B cell (primary cell): ENCODE data around the gene ID3. TPM values are rescaled to one million over a fixed set of nuclear protein-coding genes. Genes with fewer than 3 reads are reported as not detected.

Experiments
- ATAC-seq: fragments of 200-7000 bp; cut with Tn5 transposase; one replicate; pipeline ENCODE4 v1.10.0; 2021; ENCODE audit warnings: low read depth, mild to moderate bottlenecking, moderate number of reproducible peaks, moderate library complexity
- CTCF ChIA-PET: fragments of 350-600 bp; sonication (Branson Sonifier 250); formaldehyde crosslinking; loops from one replicate; lab custom pipeline; 2021; ENCODE audit warnings: antibody characterized with exemption, inconsistent platforms; lab: Charles Lee
- POLR2A ChIA-PET: fragments of 350-600 bp; sonication (Branson Sonifier 250); formaldehyde crosslinking; loops from one replicate; lab custom pipeline; 2021; ENCODE audit warnings: antibody characterized with exemption; lab: Charles Lee
- DNase-seq: peaks from one replicate; pipeline ENCODE4 v3.0.0; 2013
- H2AFZ ChIP-seq: 2 replicates; pipeline ENCODE4 v1.6.1; 2012; ENCODE audit warnings: mild to moderate bottlenecking, low read depth, low read length; ENCODE audit not compliant: insufficient read depth, poor library complexity, severe bottlenecking
- H3K27ac ChIP-seq, 2 donors: 1 replicate in 1 of 2; 2 replicates in 1 of 2; pipeline ENCODE4 v1.5.1; 2012 to 2013; ENCODE audit warnings: low read length in 2 of 2, mild to moderate bottlenecking in 2 of 2, moderate library complexity in 1 of 2
- H3K27me3 ChIP-seq, 4 experiments: fragments of 200-600 bp in 1 of 4; sonication (generic) in 1 of 4; replicated peaks in 1 of 4; 1 replicate in 2 of 4; 2 replicates in 2 of 4; pipeline versions ENCODE4 v1.6.1 to v1.7.0; 2013 to 2016; ENCODE audit warnings: low read length in 3 of 4, mild to moderate bottlenecking in 2 of 4, mixed read lengths in 1 of 4, moderate library complexity in 1 of 4; ENCODE audit not compliant: insufficient read depth in 4 of 4, control insufficient read depth in 3 of 4; ENCODE audit errors: control extremely low read depth in 1 of 4
- H3K36me3 ChIP-seq, 2 experiments: replicated peaks in 1 of 2; 1 replicate in 1 of 2; 2 replicates in 1 of 2; pipeline versions ENCODE4 v1.6.1 to v1.7.1; 2013; ENCODE audit warnings: low read length in 1 of 2; ENCODE audit not compliant: insufficient read depth in 2 of 2, control insufficient read depth in 1 of 2; ENCODE audit errors: control extremely low read depth in 1 of 2, extremely low read depth in 1 of 2
- H3K4me1 ChIP-seq, 2 donors: fragments of 200-600 bp in 1 of 2; sonication (generic) in 1 of 2; 1 replicate in 1 of 2; 2 replicates in 1 of 2; pipeline versions ENCODE4 v1.5.1 to v1.6.1; 2013 to 2017; ENCODE audit warnings: low read length in 2 of 2; ENCODE audit not compliant: control insufficient read depth in 2 of 2, insufficient read depth in 2 of 2
- H3K4me2 ChIP-seq: replicated peaks from 2 replicates; pipeline ENCODE3; 2012; ENCODE audit warnings: mild to moderate bottlenecking, low read depth, low read length; ENCODE audit not compliant: poor library complexity, severe bottlenecking
- H3K4me3 ChIP-seq, 5 experiments: fragments of 200-600 bp in 1 of 5; sonication (generic) in 1 of 5; 1 replicate in 3 of 5; 2 replicates in 2 of 5; pipeline versions ENCODE4 v1.5.1 to v1.7.0; 2011 to 2016; ENCODE audit warnings: low read length in 4 of 5, mild to moderate bottlenecking in 4 of 5, low read depth in 2 of 5, control low read depth in 1 of 5, moderate library complexity in 1 of 5; ENCODE audit not compliant: insufficient read depth in 1 of 5; ENCODE audit errors: control extremely low read depth in 1 of 5, extremely low read depth in 1 of 5
- H3K79me2 ChIP-seq: fragments of 200-600 bp; sonication (generic); one replicate; pipeline ENCODE4 v1.6.0; 2016; ENCODE audit warnings: low read length; ENCODE audit not compliant: control insufficient read depth, insufficient read depth
- H3K9ac ChIP-seq: fragments of 200-600 bp; sonication (generic); 2 replicates; pipeline ENCODE4 v1.6.1; 2017; ENCODE audit warnings: mild to moderate bottlenecking, low read length, moderate library complexity
- H3K9me3 ChIP-seq, 3 donors: one replicate each; pipeline versions ENCODE4 v1.6.1 to v1.7.1; 2013; ENCODE audit warnings: low read length in 2 of 3; ENCODE audit not compliant: control insufficient read depth in 2 of 3, insufficient read depth in 1 of 3; ENCODE audit errors: control extremely low read depth in 1 of 3
- H4K20me1 ChIP-seq: 2 replicates; pipeline ENCODE4 v1.6.0; 2012; ENCODE audit warnings: mild to moderate bottlenecking, low read length; ENCODE audit not compliant: insufficient read depth, control insufficient read depth, poor library complexity, severe bottlenecking
- H3K27ac Mint-ChIP-seq: one replicate; pipeline ENCODE4 v1.8.0; 2021; ENCODE audit warnings: mixed read lengths
- H3K27me3 Mint-ChIP-seq: one replicate; pipeline ENCODE4 v1.8.0; 2021; ENCODE audit warnings: mixed read lengths
- H3K4me1 Mint-ChIP-seq: one replicate; pipeline ENCODE4 v1.8.0; 2021; ENCODE audit warnings: mixed read lengths
- H3K4me3 Mint-ChIP-seq: one replicate; pipeline ENCODE4 v1.8.0; 2021; ENCODE audit warnings: mixed read lengths
- H3K9me3 Mint-ChIP-seq: one replicate; pipeline ENCODE4 v1.8.0; 2022; ENCODE audit warnings: mixed read lengths; ENCODE audit not compliant: insufficient read depth
- EZH2 ChIP-seq: IDR thresholded peaks from 2 replicates; pipeline ENCODE4 v1.6.1; 2012; ENCODE audit warnings: borderline replicate concordance, low read depth, mild to moderate bottlenecking, moderate library complexity, low read length; ENCODE audit not compliant: insufficient read depth, poor library complexity, severe bottlenecking
- WGBS: methylation state at CpG from one replicate; pipeline ENCODE4 v1.1.5; 2013; ENCODE audit warnings: missing lambda C conversion rate; ENCODE audit not compliant: insufficient coverage; 5-methylcytosine and 5-hydroxymethylcytosine counted together
- intact Hi-C: fragments of 100-400 bp; cut with micrococcal nuclease; formaldehyde crosslinking; loops from one replicate; pipeline ENCODE4 v1.10.0; 2022
- polyA plus RNA-seq: library from polyadenylated mRNA; depleted of rRNA; stranded (reverse); fragments of >200 nt; gene quantifications from 2 replicates; pipeline ENCODE4 v1.2.3, GENCODE V29; 2012
- total RNA-seq, 2 donors: library from RNA; stranded (reverse); fragments of 120-200 nt in 1 of 2; gene quantifications; 1 replicate in 1 of 2; 2 replicates in 1 of 2; pipeline versions ENCODE4 v1.2.3 to v1.2.4, GENCODE V29; 2013 to 2022
- TF ChIP-seq, protein P1 (sequence below): fragments of 200-600 bp; IDR thresholded peaks from one replicate; pipeline ENCODE4 v1.8.0; 2022; ENCODE audit warnings: antibody characterized with exemption, mild to moderate bottlenecking

Gene ID3
- total and polyA plus RNA-seq, 2 donors (not counting 1 experiment from before 2014, with no cell fraction given), result 212 to 367 TPM

DNA sequence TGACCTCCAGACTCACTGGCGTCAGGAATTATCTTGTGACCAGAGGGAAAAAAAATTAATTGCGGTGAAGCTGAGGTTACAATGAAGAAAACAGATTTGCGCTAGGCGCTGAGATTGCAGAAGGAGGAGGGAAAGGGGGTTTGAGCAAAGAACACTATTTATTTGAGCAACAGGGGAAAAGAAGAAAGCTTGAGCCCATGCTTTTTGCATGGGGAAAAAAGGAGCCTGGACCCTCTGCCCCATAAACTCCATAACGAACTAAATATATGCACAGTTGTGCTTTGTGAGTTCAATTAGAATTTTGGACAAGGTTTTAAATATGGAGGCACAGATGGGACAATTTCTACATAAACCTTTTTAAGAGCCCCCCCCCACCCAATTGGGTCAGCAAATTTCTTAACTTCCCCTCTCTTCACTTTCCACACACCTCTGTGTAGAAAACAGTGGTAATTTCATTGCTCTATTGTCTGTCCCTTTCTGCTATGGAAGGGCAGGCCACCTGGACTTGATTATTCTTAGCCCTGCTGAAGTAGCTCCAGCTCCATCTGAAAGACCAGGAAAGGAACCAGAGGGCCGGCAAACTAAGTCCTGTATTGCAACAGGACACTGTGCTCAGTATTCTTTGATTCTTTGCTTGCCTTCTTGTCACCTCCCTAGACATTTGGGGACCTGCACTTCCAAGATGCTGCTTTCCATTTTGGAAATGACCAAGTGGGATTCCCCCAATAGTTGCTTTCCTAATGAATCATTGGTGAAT lies 862 bp upstream of the ID3 start:
- 10% methylated on average over 5 of the region's 6 CpGs for WGBS
- Histone ChIP-seq H2AFZ (peak overlapping the region; percentile 61), H3K4me3 (peak overlapping the region; percentile 87 to 100 (median 95)), H3K4me1 (peaks cover 65 to 71% of the 10 kb centered on the region in 2 donors), H3K4me2 (peak overlapping the region; percentile 98), H4K20me1 (peaks cover 23% of the 10 kb centered on the region), H3K9ac (peak overlapping the region; percentile 97), H3K27ac (peak overlapping the region; percentile 83 to 91), H3K9me3 (no peaks in the 10 kb centered on the region), H3K79me2 (peaks cover 23% of the 10 kb centered on the region), H3K27me3 (no peaks in the 10 kb centered on the region), H3K36me3 (peaks cover 0 to 19% of the 10 kb centered on the region in 2 experiments)
- Mint-ChIP-seq H3K4me3 (peak overlapping the region; percentile 93), H3K27me3 (no peaks in the 10 kb centered on the region), H3K4me1 (peaks cover 68% of the 10 kb centered on the region), H3K27ac (peak overlapping the region; percentile 94), H3K9me3 (no peaks in the 10 kb centered on the region)
- no peak for TF ChIP-seq EZH2
- TF ChIP-seq, protein P1, sequence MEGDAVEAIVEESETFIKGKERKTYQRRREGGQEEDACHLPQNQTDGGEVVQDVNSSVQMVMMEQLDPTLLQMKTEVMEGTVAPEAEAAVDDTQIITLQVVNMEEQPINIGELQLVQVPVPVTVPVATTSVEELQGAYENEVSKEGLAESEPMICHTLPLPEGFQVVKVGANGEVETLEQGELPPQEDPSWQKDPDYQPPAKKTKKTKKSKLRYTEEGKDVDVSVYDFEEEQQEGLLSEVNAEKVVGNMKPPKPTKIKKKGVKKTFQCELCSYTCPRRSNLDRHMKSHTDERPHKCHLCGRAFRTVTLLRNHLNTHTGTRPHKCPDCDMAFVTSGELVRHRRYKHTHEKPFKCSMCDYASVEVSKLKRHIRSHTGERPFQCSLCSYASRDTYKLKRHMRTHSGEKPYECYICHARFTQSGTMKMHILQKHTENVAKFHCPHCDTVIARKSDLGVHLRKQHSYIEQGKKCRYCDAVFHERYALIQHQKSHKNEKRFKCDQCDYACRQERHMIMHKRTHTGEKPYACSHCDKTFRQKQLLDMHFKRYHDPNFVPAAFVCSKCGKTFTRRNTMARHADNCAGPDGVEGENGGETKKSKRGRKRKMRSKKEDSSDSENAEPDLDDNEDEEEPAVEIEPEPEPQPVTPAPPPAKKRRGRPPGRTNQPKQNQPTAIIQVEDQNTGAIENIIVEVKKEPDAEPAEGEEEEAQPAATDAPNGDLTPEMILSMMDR, result no peak
- ChIA-PET CTCF (interaction anchor here (0.7 to 41.7 kb wide), 10 partner anchors 13 to 74 kb away, joined by 3 to 1420 read pairs (median 26); no protein-coding TSS in a partner anchor), POLR2A (interaction anchor here (0.6 to 9.5 kb wide), 12 partner anchors 9 to 77 kb away, joined by 3 to 165 read pairs (median 17); no protein-coding TSS in a partner anchor)
- ATAC-seq (no peak), DNase-seq (peak; percentile 55)
- intact Hi-C loops, result loop anchor here (1.0 to 10.0 kb wide), 6 partner anchors 7 to 352 kb away; partner anchors contain the start of gene CNR2

DNA sequence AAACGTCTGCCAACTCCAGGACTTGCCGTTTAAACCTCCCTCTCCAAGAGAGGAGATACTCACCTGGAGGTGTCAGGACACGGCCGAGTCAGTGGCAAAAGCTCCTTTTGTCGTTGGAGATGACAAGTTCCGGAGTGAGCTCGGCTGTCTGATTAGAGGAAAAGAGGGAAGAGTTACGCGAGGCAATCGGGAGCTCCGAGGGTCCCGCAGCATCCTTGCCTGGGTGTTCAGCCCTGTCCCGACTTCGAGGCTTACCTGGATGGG lies 497 bp downstream of the ID3 start:
- under 1% methylated on average over 13 of the region's 14 CpGs for WGBS
- Histone ChIP-seq H2AFZ (peak overlapping the region; percentile 59), H3K27ac (peak overlapping the region; percentile 79 to 91), H3K27me3 (no peaks in the 10 kb centered on the region), H3K4me2 (peak overlapping the region; percentile 98), H3K36me3 (peaks cover 0 to 19% of the 10 kb centered on the region in 2 experiments), H3K9me3 (no peaks in the 10 kb centered on the region), H3K9ac (peak overlapping the region; percentile 97), H3K79me2 (peaks cover 30% of the 10 kb centered on the region), H4K20me1 (peaks cover 23% of the 10 kb centered on the region), H3K4me3 (peak overlapping the region; percentile 87 to 100 (median 95)), H3K4me1 (peaks cover 72 to 80% of the 10 kb centered on the region in 2 donors)
- CTCF ChIA-PET, result interaction anchor here (0.7 to 41.7 kb wide), 11 partner anchors 12 to 75 kb away, joined by 3 to 1420 read pairs (median 20); no protein-coding TSS in a partner anchor
- POLR2A ChIA-PET, result interaction anchor here (0.6 to 9.5 kb wide), 18 partner anchors 8 to 79 kb away, joined by 3 to 165 read pairs (median 14); no protein-coding TSS in a partner anchor
- Mint-ChIP-seq H3K4me3 (peak overlapping the region; percentile 93), H3K9me3 (no peaks in the 10 kb centered on the region), H3K27me3 (no peaks in the 10 kb centered on the region), H3K27ac (peak overlapping the region; percentile 94), H3K4me1 (peaks cover 75% of the 10 kb centered on the region)
- DNase-seq, result no peak
- no peak for TF ChIP-seq EZH2
- TF ChIP-seq, protein P1, result no peak
- ATAC-seq, result no peak
- intact Hi-C loops, result loop anchor here (1.0 to 10.0 kb wide), 6 partner anchors 8 to 353 kb away; partner anchors contain the start of gene CNR2
